Measurements from ENCODE around the gene SLF2.

The SLF2 gene, protein sequence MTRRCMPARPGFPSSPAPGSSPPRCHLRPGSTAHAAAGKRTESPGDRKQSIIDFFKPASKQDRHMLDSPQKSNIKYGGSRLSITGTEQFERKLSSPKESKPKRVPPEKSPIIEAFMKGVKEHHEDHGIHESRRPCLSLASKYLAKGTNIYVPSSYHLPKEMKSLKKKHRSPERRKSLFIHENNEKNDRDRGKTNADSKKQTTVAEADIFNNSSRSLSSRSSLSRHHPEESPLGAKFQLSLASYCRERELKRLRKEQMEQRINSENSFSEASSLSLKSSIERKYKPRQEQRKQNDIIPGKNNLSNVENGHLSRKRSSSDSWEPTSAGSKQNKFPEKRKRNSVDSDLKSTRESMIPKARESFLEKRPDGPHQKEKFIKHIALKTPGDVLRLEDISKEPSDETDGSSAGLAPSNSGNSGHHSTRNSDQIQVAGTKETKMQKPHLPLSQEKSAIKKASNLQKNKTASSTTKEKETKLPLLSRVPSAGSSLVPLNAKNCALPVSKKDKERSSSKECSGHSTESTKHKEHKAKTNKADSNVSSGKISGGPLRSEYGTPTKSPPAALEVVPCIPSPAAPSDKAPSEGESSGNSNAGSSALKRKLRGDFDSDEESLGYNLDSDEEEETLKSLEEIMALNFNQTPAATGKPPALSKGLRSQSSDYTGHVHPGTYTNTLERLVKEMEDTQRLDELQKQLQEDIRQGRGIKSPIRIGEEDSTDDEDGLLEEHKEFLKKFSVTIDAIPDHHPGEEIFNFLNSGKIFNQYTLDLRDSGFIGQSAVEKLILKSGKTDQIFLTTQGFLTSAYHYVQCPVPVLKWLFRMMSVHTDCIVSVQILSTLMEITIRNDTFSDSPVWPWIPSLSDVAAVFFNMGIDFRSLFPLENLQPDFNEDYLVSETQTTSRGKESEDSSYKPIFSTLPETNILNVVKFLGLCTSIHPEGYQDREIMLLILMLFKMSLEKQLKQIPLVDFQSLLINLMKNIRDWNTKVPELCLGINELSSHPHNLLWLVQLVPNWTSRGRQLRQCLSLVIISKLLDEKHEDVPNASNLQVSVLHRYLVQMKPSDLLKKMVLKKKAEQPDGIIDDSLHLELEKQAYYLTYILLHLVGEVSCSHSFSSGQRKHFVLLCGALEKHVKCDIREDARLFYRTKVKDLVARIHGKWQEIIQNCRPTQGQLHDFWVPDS

DNA sequence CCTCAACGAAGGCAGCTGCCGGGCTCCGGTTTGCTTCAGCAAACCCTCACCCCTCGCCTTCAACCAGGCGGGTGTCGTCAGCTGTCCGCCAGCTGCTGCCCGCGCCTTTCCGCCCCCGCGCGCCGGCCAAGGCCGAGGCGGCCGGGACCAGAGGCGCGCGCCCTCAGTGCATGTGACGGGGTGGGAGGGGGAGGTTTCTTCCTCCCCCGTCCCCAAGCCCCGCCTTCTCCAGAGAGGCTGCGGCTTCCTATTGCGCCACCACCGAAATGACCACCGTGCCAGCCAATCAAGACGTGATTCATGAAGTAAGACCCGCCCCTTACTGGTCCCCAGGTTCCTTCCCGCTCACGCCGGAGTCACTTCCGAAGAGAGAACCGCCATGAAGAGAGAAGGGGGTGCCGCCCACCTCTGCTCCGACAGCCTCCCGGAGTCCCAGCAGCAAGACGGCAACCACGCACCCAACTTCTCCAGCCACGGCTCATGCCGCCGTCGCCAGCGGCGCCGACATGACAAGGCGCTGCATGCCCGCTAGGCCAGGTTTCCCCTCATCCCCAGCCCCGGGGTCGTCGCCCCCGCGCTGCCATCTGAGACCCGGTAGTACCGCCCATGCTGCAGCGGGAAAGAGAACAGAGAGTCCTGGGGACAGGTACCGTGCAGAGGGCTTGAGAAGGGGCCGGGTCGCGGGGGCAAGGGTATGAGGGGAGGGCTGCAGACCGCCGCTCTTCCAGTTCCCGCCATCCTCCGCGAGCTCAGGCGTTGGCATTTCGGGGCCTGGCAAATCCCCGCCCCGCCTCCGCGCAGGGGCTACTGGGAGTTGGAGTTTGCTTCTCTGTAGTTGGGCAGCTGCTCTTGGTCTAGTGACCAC, at the start of gene SLF2:
Gene SLF2 (plus strand): TSS at position 359 of the 865 bp plus-strand sequence. CDS start 148 bp downstream, at position 507.
- peak; percentile 92 for DNase-seq

DNA sequence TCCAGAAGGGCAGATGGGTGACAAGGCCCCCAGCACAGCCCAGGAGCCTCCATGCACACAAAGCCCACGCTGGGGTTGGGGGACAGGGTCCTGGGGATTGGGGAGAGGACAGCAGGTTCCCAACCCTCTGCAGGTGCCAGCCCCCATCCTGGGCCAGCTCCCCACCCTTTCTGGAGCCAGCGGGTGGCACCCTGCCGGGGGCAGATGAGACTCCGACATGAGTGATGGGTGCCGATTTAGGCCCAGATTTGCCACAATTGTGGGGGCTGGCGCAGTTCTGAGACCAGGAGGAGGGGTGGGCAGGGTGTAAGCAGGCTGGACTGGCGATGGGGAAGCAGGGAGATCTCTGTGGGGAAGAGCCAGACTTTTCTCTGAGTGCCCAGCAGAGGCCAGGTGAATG, 49.3 kb upstream of the SLF2 start:
- no peak for DNase-seq

DNA sequence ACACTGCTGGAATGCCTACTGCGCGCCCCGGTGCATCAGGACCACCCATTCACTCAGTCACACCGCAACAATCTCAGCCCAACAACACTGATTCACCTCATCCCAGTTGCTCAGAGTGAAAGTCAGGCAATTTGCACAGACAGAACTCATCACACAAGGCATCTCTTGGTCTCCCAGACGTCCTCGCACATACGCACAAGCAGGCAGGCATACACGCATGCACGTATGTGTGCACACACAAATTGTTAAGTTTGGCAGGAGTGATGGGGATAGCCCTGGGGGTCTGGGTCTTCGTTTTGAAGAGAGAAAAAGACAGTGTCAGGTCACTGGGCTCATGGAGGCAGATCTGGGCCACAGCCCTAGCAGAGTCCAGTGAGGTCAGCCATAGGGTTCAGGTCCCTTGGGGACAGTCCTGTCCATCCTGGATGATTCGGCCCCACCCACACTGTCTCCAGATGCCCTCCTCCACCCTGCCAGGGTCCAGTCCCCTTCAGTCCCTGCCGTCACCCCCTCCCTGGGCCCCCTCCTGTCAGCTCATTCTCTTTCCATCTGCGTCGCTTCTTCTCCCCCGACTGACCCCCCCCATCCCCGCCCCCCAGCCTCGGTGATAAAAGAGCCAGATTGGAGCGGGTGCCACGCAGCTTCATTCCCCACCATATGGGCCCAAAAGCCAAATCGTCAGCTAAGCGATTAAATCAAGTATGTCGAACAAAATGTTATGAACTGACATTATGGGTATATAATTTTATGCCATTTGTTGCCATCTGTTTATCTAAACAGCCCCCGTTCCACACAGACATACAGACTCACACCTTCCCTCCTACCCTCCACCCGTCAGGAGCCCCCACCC, 48.5 kb upstream of the SLF2 start:
- DNase-seq: no peak

DNA sequence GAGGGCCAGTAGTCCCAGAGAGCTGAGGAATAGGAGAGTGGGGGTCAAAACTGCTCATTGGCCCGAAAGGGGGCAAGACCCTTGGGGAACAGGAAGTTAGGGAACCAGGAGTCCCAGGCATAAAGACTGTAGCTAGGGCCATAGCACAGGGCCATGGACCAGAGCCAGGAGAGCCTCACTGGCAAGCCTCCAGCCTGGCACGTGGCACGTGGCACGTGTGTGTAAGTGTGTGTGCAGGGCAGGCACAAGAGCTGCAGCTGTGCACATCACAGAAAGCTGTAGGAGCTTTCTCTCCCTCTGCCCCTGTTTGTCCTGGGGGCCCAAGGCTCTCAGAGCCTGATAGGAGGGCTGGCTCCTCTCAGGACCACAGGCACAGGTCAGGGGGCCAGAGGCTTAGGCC, 47.8 kb upstream of the SLF2 start:
- DNase-seq: no peak

DNA sequence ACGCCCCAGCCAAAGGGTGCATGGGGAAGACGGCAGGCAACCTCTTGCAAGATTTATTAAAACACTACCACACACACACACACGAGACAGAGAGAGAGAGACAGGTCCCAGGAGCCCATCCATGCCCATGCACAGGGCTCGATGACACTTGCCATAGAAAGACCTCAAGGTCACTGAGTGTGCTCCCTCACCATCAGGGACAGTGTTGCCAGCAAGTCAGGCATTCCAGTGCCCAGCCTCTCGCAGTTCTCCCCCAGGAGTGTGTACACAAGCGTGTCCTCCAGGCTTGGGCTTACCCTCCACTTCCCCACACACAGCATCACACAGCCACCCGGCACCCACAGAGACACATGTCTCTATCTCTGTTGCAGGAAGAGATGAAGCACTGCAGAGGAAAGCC, 46.8 kb upstream of the SLF2 start:
- no peak for DNase-seq

DNA sequence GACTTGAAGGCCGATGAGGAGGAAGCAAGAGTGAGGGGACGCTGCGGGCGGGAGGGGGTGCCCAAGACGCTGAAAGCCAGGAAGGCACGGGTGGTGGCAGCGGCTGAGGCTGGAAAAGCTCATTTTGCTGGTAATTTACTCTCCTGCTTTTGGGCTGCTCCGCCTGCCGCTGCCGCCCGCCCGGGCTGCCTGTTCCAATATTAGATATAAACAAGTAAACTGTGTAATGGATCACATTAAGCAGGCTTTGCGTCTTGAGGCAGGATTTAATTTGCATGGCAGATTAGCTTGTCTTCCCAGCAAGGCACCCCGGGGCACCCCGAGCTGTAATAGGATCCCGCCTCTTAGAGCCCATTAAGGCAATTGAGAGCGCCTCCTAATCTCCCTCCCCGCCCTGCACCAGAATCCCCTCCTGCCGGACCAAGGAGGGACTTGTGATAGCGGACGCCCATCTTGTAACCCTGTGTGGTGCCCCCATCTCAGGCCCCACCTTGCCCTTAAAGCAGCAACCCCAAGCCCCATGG, 46.1 kb upstream of the SLF2 start:
- DNase-seq: no peak

DNA sequence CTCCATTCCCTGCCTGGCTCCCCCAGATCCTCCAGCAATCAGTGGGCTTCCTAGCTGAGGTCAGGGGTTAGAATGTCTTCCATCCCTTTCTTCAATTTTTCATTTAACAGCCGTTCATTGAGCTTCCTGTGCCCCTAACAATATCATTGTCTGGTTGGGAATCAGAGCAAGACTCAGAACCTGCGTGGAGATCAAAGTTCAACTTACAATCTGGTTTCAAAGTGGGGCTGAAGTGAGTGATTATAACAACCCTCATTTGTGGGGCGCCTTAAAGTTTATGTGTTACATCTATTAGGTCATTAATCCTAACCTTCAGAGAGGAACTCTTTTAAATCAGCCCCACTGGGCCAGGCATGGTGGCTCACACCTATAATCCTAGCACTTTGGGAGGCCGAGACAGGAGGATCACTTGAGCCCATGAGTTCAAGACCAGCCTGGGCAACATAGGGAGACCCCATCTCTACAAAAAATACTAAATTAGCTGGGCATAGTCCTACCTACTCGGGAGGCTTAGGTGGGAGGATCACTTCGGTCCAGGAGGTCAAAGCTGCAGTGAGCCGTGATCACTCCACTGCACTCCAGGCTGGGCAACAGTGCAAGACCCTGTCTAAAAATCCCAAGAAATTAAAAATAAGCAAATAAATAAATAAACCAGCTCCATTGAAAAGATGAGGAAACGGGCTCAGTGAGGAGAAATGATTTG, 45.4 kb upstream of the SLF2 start:
- DNase-seq: no peak

DNA sequence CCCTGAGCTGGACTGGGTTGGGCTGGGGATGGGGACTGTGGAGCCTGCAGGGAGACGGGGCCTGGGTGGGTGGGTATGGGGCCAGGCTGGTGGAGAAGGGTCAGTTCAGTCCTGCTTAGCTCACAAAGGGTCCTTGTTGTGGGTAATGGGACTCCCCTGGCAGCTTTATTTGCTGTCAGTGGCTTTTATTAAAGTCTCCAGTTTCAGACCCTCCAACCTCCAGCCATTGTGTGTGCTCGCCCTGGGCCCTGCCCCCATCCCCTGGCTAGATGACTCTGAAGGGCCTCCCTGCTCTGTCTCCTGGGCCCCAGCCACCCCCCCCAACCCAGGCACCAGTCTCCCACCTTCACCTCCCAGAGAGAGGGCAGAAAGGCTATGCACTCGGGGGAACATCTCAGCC, 44.4 kb upstream of the SLF2 start:
- no peak for DNase-seq

DNA sequence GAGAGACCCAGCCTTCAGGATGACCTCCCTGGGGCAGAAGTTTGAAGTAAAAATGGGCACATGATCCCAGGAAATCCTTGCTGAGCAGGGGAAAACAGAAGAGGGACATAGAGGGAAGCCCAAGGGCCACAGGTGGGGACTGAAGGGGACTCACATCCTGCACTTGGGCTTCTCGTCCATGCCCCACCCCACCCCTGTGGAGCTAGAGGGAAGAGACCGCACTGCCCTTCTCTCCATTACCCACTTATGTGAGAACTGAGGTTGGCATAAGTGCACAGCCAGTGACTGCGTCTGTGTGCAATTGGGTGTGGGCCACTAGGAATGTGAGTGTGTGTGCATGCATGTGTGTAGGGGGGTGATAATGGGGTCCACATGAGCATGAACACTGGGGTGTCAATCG, 43.4 kb upstream of the SLF2 start:
- no peak for DNase-seq

DNA sequence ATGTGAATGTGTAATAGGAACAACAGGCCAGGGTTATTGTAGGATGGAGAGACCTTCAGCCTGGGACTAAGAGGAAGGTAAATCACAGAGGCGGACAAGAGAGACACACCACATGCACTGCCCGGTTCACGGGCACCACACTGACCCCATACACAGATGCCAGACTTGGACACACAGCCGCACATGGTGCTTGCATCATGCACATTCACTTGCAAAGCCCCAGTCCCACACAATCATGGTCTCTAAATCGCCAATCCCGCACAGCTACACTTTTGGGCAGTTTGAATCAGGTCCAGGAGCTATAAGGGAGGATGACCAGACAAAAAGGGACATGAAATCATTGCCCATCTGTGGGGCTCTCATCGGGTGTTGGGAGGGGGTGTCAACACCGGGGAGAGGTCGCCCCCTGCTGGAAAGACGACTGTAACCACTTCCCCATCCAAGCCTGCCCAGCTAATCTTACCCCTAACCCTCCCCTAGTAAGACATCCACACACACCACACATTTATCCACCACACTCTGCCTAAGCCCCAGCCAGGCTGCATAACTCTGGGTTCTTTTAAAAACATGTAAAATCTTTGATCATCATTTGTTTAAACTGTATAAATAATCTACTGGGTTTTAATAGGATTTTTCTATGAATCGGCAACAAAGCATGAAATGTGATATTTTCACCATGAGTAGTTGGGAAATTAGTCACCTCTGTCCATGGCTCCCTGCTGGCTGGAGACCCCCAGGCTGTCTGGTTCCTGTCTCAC, 40.5 kb upstream of the SLF2 start:
- DNase-seq: peak; percentile 55

DNA sequence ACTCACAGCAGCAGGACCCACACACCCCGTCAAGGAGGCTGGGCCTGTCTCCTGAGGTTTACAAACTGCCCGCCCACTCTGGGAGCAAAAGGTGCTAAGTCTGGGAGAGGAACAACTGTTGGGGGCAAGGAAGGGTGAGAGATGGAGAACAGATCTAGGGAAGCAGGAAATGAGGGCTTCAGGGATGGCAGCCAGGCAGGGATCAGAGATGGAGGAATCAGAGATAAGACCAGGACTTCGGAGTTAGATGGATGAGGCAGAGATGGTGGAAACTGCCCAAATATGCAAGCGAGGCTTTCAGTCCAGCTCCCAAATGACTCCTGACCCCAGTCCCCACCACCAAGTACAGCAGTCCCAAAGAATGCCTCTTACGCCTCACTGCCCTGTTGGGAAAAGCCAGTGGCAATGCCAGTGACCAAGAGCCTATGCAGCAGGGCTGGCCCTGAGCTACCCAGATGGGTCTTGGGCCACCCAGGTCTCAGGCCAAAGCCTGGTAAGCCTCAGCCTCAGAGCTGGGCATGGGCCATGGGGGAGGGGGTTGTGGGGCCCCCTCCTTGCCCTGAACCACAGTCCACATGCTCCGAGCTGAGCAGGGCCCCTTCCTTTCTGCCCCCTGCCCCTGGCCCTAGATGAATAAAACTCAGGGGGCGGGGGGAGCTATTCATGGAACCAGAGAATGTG, 39.5 kb upstream of the SLF2 start:
- DNase-seq: no peak

DNA sequence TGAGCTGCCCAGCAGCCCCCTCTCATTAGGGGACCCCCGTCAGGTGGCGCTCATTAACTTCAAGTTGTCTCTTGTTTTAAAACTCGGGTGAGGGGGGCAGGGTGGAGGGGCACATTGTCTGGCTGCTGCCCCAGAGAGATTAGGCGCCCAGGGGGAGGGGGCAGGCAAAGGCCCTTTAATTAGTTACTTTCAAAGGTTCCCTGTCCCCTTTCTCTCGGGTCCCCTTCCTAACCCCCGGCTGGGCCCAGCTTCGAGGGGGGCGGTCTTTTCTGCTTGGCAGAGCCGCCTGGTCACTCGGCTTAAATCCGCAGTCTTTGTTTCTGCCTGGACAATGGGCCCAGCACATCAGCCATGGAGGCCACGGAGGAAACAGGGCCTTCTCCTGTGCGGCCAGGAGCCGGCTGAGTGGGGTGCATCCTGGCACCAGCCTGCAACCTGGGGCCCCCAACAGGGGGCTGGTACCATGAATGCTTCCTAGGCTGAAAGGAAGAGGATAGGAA, 38.9 kb upstream of the SLF2 start:
- no peak for DNase-seq

DNA sequence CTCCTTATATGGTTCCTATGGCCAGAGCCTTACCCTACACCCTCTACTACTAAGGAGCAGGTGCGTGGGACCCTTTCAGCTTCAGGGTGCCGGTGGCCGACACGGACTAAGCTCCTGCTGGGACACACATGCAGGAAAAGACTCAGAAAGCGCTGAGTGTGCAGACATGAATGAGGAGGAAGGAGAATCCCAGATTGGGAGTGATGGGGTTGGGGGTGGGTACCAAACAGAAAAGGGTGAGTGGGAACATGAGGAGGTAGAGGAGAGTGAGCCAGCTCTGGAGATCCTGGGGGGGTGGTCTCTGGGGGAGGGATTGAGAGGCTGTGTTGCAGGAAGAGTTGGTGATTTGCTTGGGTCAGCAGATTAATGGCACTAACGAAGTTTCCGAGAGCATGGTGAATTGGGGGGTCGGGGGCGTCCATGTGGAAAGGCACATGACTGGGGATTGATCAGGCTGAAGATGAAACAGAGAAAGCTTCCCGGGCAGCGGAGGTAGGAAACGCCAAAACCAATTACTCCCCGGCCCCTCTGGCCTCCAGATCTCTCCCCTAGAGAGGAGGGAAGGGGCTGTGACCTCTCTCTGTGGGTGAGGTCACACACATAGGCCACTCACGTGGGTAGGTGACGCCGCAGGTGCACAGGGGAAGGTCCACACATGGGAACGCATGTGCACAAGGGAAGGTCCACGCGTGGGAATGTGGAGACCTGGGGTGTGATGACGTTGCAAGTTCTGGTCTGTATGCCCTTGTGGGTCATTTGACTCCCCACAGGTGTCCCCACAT, 37.9 kb upstream of the SLF2 start:
- no peak for DNase-seq

DNA sequence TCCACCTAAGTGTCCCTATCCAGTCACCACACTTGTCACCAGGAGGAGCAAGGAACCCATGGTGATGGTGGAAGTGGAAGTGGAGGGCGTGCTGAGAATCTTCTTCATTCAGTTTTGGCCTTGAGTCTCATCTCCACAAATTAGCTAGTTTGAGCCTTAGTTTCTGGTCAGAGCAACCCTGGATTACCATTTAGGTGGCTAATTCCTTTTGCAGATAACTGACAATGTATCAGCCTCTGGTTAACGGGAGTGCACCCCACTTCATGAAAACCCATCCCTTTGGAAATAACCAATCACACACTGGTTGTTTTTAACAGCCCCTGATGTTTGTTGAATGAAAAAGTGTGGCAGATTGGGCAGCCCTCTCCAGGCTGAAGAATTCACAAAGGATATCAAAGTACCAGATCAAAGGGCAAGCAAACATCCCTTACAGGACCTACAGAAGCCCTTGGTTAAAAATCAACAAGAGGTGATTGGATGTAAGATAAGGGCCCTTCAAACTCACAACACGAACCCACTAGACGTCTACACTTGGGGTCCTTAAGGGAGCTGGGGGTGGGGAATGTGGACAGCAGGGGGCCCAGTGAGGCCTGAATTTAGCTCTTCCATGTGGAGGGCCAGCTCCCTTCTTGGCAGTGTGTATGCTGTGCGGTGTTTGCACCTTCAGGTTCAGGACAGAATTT, 37.1 kb upstream of the SLF2 start:
- DNase-seq: no peak

DNA sequence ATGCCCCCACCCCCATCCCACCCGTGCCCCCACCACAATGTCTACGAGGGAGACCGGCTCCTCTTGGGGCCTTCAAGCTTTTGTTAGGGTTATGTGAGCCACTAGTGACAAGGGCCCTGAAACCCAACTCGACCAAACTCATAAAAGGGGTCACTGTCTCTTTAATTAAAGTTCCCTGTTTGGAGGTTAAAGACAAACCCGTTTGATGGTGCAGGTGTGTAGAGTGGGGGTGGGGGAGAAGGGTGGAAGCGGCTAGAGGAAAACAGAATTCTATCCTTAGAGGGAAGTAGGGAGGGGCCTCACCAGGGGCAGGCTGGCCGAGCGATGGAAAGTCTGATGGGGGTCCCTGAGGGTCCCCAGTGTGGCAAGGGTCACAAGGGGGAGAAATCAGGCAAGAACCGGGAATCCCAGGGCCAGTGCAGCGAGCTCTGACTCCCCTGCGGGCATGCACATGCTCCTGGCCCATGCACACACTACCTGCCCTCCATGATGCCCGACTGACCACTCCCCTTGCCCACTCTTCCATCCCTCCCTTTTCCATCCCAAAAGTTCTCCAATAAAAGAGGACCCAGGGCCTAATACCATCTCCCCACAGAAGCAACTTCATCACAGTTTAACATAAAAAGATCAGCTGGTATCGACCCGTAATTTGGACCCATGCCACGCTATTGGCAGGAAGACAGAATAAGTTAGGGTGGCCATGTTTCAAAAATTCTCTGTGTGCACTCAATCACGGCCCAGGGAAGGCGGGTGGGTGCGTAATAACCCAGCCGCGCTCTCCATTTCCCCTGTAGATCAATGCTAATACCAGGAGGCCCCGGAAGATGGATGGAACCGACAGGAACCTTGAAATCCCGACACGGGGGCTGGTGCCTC, 35.9 kb upstream of the SLF2 start:
- DNase-seq: no peak

DNA sequence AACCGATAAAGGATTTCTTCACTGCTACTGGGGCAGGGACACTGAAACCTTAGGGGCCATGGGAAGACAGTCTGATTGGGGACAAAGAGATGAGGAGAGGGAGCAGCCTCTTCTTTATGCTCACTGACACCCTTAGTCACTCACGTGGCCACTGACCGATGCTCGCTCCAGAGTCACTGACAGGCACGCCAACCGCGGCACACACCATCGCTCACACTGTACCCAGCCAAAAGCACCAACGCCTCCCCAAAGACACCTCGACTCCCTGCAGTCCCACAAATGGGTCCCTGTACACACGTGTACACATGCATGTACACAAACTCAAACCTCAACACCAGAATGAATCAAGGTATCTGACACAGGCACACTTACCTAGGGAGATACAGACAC, 35.3 kb upstream of the SLF2 start:
- no peak for DNase-seq
